Measurements from ENCODE around the gene RMC1.
A peak's percentile ranks its signal among the peaks of the same experiment; 100 is the strongest.

The RMC1 gene

DNA sequence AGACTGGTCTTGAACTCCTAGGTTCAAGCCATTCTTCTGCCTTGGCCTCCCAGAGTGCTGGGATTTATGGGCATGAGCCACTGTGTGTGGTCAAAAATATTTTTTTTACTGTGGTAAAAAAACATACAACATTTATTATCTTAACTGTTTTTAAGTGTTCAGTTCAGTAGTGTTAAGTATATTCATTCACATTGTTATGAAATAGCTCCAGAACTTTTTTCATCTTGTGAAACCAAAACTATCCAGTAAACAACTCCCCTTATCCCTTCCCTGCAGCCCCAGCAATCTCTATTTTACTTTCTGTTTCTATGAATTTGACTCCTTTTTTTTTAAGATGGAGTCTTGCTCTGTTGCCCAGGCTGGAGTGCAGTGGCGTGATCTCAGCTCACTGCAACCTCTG lies 9.3 kb downstream of the RMC1 start:
- Histone ChIP-seq H3K9ac (ENCODE audit: low read length) (no peak overlapping the region), H3K27me3 (ENCODE audit: insufficient read depth, low read length) (no peaks in the 10 kb centered on the region), H3K4me3 (ENCODE audit: low read depth, low read length) (no peak overlapping the region), H3K9me3 (ENCODE audit: insufficient read depth, low read depth, low read length) (no peaks in the 10 kb centered on the region), H3K79me1 (ENCODE audit: low read length) (no peaks in the 10 kb centered on the region), H3K4me1 (ENCODE audit: control insufficient read depth in 1 of 2, insufficient read depth in 2 of 2, low read length in 2 of 2) (no peaks in the 10 kb centered on the region), H2BK120ac (ENCODE audit: insufficient read depth, low read length, poor library complexity) (no peak overlapping the region), H4K91ac (ENCODE audit: low read depth, low read length) (no peak overlapping the region), H3K27ac (ENCODE audit: low read depth, low read length) (no peak overlapping the region), H3K4ac (ENCODE audit: low read depth, low read length) (no peak overlapping the region), H2BK5ac (ENCODE audit: low read depth, low read length, poor library complexity) (no peak overlapping the region), H3K36me3 (ENCODE audit: control insufficient read depth in 1 of 2, insufficient read depth in 2 of 2, low read length in 2 of 2) (peaks cover 14 to 18% of the 10 kb centered on the region in 2 experiments), H3K14ac (ENCODE audit: low read length) (no peak overlapping the region), H3K4me2 (ENCODE audit: low read length) (no peak overlapping the region), H3K23ac (ENCODE audit: low read length) (no peak overlapping the region), H4K8ac (ENCODE audit: low read depth, low read length) (no peak overlapping the region), H3K18ac (ENCODE audit: low read length) (no peak overlapping the region), H4K12ac (ENCODE audit: low read depth, low read length) (no peak overlapping the region), H2AFZ (ENCODE audit: insufficient read depth, low read length, poor library complexity) (no peak overlapping the region), H3K79me2 (ENCODE audit: control insufficient read depth, insufficient read depth, low read length, poor library complexity) (no peaks in the 10 kb centered on the region), H2AK5ac (ENCODE audit: low read length) (no peak overlapping the region), H2BK12ac (ENCODE audit: low read length) (no peak overlapping the region)
- WGBS (ENCODE audit: extremely low coverage, insufficient coverage, insufficient read length), result no CpG with 5 or more reads among the region's 1 CpG
- no peak for DNase-seq

DNA sequence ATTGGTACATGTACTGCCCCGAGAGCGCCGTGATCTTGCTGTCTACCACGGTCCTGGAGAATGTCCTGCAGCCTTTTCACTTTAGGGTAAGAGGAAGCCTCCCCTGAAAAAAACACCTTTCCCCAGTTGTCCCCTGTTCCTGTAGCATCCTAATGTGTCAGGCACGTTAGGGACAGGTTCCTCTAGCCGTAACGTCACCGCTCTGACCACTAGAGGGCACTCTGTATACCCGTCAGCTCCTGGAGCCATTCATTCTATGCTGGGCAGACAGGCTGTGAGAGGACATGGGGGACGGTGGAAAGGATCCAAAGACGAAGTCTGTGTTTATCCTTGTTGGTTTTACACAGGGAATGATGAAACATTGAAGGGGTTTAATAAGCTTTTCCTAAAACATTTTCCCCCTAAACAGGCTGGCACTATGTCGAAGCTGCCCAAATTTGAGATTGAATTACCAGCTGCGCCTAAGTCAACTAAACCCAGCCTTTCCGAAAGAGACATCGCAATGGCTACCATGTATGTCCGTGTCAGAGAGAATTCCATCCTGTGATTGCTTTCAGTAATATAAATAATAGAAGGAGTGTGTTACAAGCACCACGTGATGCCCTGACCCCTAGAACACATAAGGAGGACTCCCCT lies 12.7 kb downstream of the RMC1 start:
- no peak overlapping the region for H4K91ac ChIP-seq (ENCODE audit: low read depth, low read length)
- no peak overlapping the region for H3K4ac ChIP-seq (ENCODE audit: low read depth, low read length)
- no peaks in the 10 kb centered on the region for H3K4me1 ChIP-seq (ENCODE audit: control insufficient read depth in 1 of 2, insufficient read depth in 2 of 2, low read length in 2 of 2)
- no peaks in the 10 kb centered on the region for H3K9me3 ChIP-seq (ENCODE audit: insufficient read depth, low read depth, low read length)
- H3K79me2 ChIP-seq (ENCODE audit: control insufficient read depth, insufficient read depth, low read length, poor library complexity), result no peaks in the 10 kb centered on the region
- no peaks in the 10 kb centered on the region for H3K27me3 ChIP-seq (ENCODE audit: insufficient read depth, low read length)
- no CpG with 5 or more reads among the region's 17 CpGs for WGBS (ENCODE audit: extremely low coverage, insufficient coverage, insufficient read length)
- H3K79me1 ChIP-seq (ENCODE audit: low read length), result no peaks in the 10 kb centered on the region
- H2BK5ac ChIP-seq (ENCODE audit: low read depth, low read length, poor library complexity), result no peak overlapping the region
- no peak overlapping the region for H3K4me2 ChIP-seq (ENCODE audit: low read length)
- H2AFZ ChIP-seq (ENCODE audit: insufficient read depth, low read length, poor library complexity), result no peak overlapping the region
- peak; percentile 81 to 97 for DNase-seq
- H3K27ac ChIP-seq (ENCODE audit: low read depth, low read length), result no peak overlapping the region
- H4K8ac ChIP-seq (ENCODE audit: low read depth, low read length), result no peak overlapping the region
- H3K36me3 ChIP-seq (ENCODE audit: control insufficient read depth in 1 of 2, insufficient read depth in 2 of 2, low read length in 2 of 2), result peaks cover 21 to 26% of the 10 kb centered on the region in 2 experiments
- H3K4me3 ChIP-seq (ENCODE audit: low read depth, low read length), result no peak overlapping the region
- no peak overlapping the region for H3K18ac ChIP-seq (ENCODE audit: low read length)
- H3K14ac ChIP-seq (ENCODE audit: low read length), result no peak overlapping the region
- H3K23ac ChIP-seq (ENCODE audit: low read length), result no peak overlapping the region
- no peak overlapping the region for H4K12ac ChIP-seq (ENCODE audit: low read depth, low read length)
- H2AK5ac ChIP-seq (ENCODE audit: low read length), result no peak overlapping the region
- no peak overlapping the region for H2BK120ac ChIP-seq (ENCODE audit: insufficient read depth, low read length, poor library complexity)
- H2BK12ac ChIP-seq (ENCODE audit: low read length), result no peak overlapping the region
- no peak overlapping the region for H3K9ac ChIP-seq (ENCODE audit: low read length)

DNA sequence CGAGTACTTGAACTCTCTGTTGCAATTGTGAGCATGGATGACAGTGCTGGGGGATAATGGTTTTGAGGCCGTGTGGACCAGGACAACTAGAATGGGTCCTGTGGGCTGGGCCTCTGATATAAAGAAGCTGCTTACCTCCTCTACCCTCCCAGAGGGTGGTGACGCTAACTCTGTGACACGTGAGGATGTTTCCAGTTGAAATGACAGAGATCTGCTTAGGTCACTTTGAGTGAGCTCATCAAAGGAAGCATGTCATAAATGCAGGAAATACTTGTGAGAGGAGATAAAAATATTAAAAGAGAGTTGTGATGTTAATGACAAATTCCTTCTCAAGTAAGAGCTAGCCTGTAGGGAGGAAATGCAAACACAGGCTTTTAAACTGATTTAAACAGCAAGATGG lies 16.4 kb downstream of the RMC1 start:
- Histone ChIP-seq H3K4ac (ENCODE audit: low read depth, low read length) (no peak overlapping the region), H4K91ac (ENCODE audit: low read depth, low read length) (no peak overlapping the region), H3K23ac (ENCODE audit: low read length) (no peak overlapping the region), H3K4me2 (ENCODE audit: low read length) (no peak overlapping the region), H2BK120ac (ENCODE audit: insufficient read depth, low read length, poor library complexity) (no peak overlapping the region), H3K4me3 (ENCODE audit: low read depth, low read length) (no peak overlapping the region), H3K18ac (ENCODE audit: low read length) (no peak overlapping the region), H3K14ac (ENCODE audit: low read length) (no peak overlapping the region), H2BK5ac (ENCODE audit: low read depth, low read length, poor library complexity) (no peak overlapping the region), H4K12ac (ENCODE audit: low read depth, low read length) (no peak overlapping the region), H4K8ac (ENCODE audit: low read depth, low read length) (no peak overlapping the region), H3K9me3 (ENCODE audit: insufficient read depth, low read depth, low read length) (no peaks in the 10 kb centered on the region), H3K4me1 (ENCODE audit: control insufficient read depth in 1 of 2, insufficient read depth in 2 of 2, low read length in 2 of 2) (no peaks in the 10 kb centered on the region), H2AK5ac (ENCODE audit: low read length) (no peak overlapping the region), H3K79me2 (ENCODE audit: control insufficient read depth, insufficient read depth, low read length, poor library complexity) (no peaks in the 10 kb centered on the region), H3K79me1 (ENCODE audit: low read length) (no peaks in the 10 kb centered on the region), H2AFZ (ENCODE audit: insufficient read depth, low read length, poor library complexity) (no peak overlapping the region), H3K27me3 (ENCODE audit: insufficient read depth, low read length) (no peaks in the 10 kb centered on the region), H3K9ac (ENCODE audit: low read length) (no peak overlapping the region), H3K36me3 (ENCODE audit: control insufficient read depth in 1 of 2, insufficient read depth in 2 of 2, low read length in 2 of 2) (peaks cover 41 to 47% of the 10 kb centered on the region in 2 experiments), H2BK12ac (ENCODE audit: low read length) (no peak overlapping the region), H3K27ac (ENCODE audit: low read depth, low read length) (no peak overlapping the region)
- WGBS (ENCODE audit: extremely low coverage, insufficient coverage, insufficient read length), result no CpG with 5 or more reads among the region's 4 CpGs
- peak; percentile 92 to 97 for DNase-seq

DNA sequence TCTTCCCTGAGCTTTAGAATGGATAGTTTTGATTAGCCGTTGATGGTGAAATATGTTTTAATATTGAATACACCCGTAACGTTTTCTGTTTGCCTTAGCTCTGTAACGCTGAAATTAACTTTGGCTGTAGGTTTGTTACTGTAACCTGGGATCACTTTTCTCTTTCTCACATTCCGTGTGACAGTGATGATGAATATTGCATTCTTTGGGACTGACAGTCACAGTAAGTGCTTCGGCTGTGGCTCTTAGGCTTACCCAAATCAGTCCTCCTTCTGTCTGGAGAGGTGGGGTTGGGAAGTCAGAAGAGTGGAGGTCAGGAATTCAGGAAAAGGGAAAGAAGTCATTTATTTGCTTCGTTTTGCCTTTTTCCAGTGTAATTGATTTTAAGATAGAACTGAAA lies 18.0 kb downstream of the RMC1 start:
- WGBS (ENCODE audit: extremely low coverage, insufficient coverage, insufficient read length), result no CpG with 5 or more reads among the region's 7 CpGs
- Histone ChIP-seq H3K27ac (ENCODE audit: low read depth, low read length) (no peak overlapping the region), H3K79me1 (ENCODE audit: low read length) (no peaks in the 10 kb centered on the region), H4K91ac (ENCODE audit: low read depth, low read length) (no peak overlapping the region), H3K14ac (ENCODE audit: low read length) (no peak overlapping the region), H3K36me3 (ENCODE audit: control insufficient read depth in 1 of 2, insufficient read depth in 2 of 2, low read length in 2 of 2) (peaks cover 39 to 52% of the 10 kb centered on the region in 2 experiments), H2AFZ (ENCODE audit: insufficient read depth, low read length, poor library complexity) (no peak overlapping the region), H2BK12ac (ENCODE audit: low read length) (no peak overlapping the region), H3K79me2 (ENCODE audit: control insufficient read depth, insufficient read depth, low read length, poor library complexity) (no peaks in the 10 kb centered on the region), H3K18ac (ENCODE audit: low read length) (no peak overlapping the region), H4K12ac (ENCODE audit: low read depth, low read length) (no peak overlapping the region), H3K23ac (ENCODE audit: low read length) (no peak overlapping the region), H2BK120ac (ENCODE audit: insufficient read depth, low read length, poor library complexity) (no peak overlapping the region), H3K4me3 (ENCODE audit: low read depth, low read length) (no peak overlapping the region), H3K4me1 (ENCODE audit: control insufficient read depth in 1 of 2, insufficient read depth in 2 of 2, low read length in 2 of 2) (peaks cover 2 to 4% of the 10 kb centered on the region in 2 experiments), H2BK5ac (ENCODE audit: low read depth, low read length, poor library complexity) (no peak overlapping the region), H3K4ac (ENCODE audit: low read depth, low read length) (no peak overlapping the region), H3K9me3 (ENCODE audit: insufficient read depth, low read depth, low read length) (no peaks in the 10 kb centered on the region), H4K8ac (ENCODE audit: low read depth, low read length) (no peak overlapping the region), H3K4me2 (ENCODE audit: low read length) (no peak overlapping the region), H2AK5ac (ENCODE audit: low read length) (no peak overlapping the region), H3K27me3 (ENCODE audit: insufficient read depth, low read length) (no peaks in the 10 kb centered on the region), H3K9ac (ENCODE audit: low read length) (no peak overlapping the region)
- DNase-seq, result peak; percentile 29 to 74
